H1 (cell line): ENCODE measurements around the gene KIF26B. TPM values are rescaled to one million over a fixed set of nuclear protein-coding genes. Genes with fewer than 3 reads are reported as not detected.

ENCODE experiments used
- CTCF ChIA-PET: fragments of 300-600 bp; sonication (Branson Sonifier 250); formaldehyde crosslinking; loops from one replicate; lab custom pipeline; 2021; ENCODE audit not compliant: partially characterized antibody; lab: Charles Lee
- POLR2A ChIA-PET: fragments of 300-600 bp; sonication (Branson Sonifier 250); formaldehyde crosslinking; loops from one replicate; lab custom pipeline; 2021; ENCODE audit warnings: inconsistent platforms; ENCODE audit not compliant: partially characterized antibody; lab: Charles Lee
- DNase-seq, 2 experiments: peaks; one replicate each; pipeline versions ENCODE4 v3.0.0 to v3.0.0-alpha.2; 2010 to 2022; ENCODE audit warnings: low spot score in 2 of 2, low read depth in 1 of 2, mixed read lengths in 1 of 2
- FAIRE-seq: peaks from 2 replicates; lab custom pipeline; 2011; peaks lifted over from hg19 to GRCh38; lab: Jason Lieb, UNC
- H2AFZ ChIP-seq: 2 replicates; pipeline ENCODE4 v1.8.1; 2012; ENCODE audit warnings: low read length, inconsistent platforms
- H2AK5ac ChIP-seq: 2 replicates; pipeline ENCODE4 v1.6.1; 2013; ENCODE audit warnings: low read depth, low read length
- H2BK120ac ChIP-seq: replicated peaks from 2 replicates; pipeline ENCODE3; 2013; ENCODE audit warnings: low read depth, low read length, inconsistent platforms
- H2BK12ac ChIP-seq: 2 replicates; pipeline ENCODE4 v1.6.1; 2013; ENCODE audit warnings: low read depth, low read length
- H2BK15ac ChIP-seq: 2 replicates; pipeline ENCODE4 v1.6.1; 2013; ENCODE audit warnings: low read length
- H2BK20ac ChIP-seq: 2 replicates; pipeline ENCODE4 v1.6.1; 2013; ENCODE audit warnings: low read length
- H2BK5ac ChIP-seq: 2 replicates; pipeline ENCODE4 v1.6.1; 2013; ENCODE audit warnings: low read depth, low read length
- H3K14ac ChIP-seq: 2 replicates; pipeline ENCODE4 v1.6.1; 2013; ENCODE audit warnings: inconsistent platforms; ENCODE audit not compliant: insufficient read length
- H3K18ac ChIP-seq: 2 replicates; pipeline ENCODE4 v1.6.1; 2013; ENCODE audit warnings: low read length; ENCODE audit errors: extremely low read depth
- H3K23ac ChIP-seq: 2 replicates; pipeline ENCODE4 v1.6.1; 2013; ENCODE audit warnings: inconsistent platforms; ENCODE audit not compliant: insufficient read length
- H3K23me2 ChIP-seq: 2 replicates; pipeline ENCODE4 v1.6.1; 2013; ENCODE audit warnings: low read depth, low read length
- H3K27ac ChIP-seq: 2 replicates; pipeline ENCODE4 v1.6.1; 2011; ENCODE audit warnings: low read depth, low read length, inconsistent platforms
- H3K27me3 ChIP-seq, 4 experiments: replicated peaks in 1 of 4; 1 replicate in 1 of 4; 2 replicates in 3 of 4; pipeline versions ENCODE4 v1.6.1 to v1.8.1; 2011 to 2013; ENCODE audit warnings: low read length in 3 of 4, mild to moderate bottlenecking in 3 of 4, inconsistent platforms in 2 of 4, mixed read lengths in 2 of 4, moderate library complexity in 1 of 4; ENCODE audit not compliant: control insufficient read depth in 3 of 4, insufficient read depth in 3 of 4; ENCODE audit errors: extremely low read depth in 1 of 4
- H3K36me3 ChIP-seq, 4 experiments: 2 replicates each; pipeline versions ENCODE4 v1.6.1 to v1.8.1; 2011 to 2013; ENCODE audit warnings: mild to moderate bottlenecking in 4 of 4, low read length in 3 of 4, moderate library complexity in 2 of 4, control low read depth in 1 of 4, inconsistent platforms in 1 of 4; ENCODE audit not compliant: insufficient read depth in 4 of 4, control insufficient read depth in 2 of 4
- H3K4ac ChIP-seq: replicated peaks from 2 replicates; pipeline ENCODE3; 2013; ENCODE audit warnings: low read length, low read depth, mixed read lengths, inconsistent platforms; ENCODE audit not compliant: insufficient read length
- H3K4me1 ChIP-seq, 4 experiments: replicated peaks in 1 of 4; 1 replicate in 1 of 4; 2 replicates in 3 of 4; pipeline versions ENCODE4 v1.6.1 to v1.8.1; 2011 to 2013; ENCODE audit warnings: low read length in 3 of 4, inconsistent platforms in 2 of 4, mixed read lengths in 1 of 4; ENCODE audit not compliant: insufficient read depth in 4 of 4, control insufficient read depth in 3 of 4
- H3K4me2 ChIP-seq, 2 experiments: 2 replicates each; pipeline versions ENCODE4 v1.6.1 to v1.8.1; 2011 to 2013; ENCODE audit warnings: low read depth in 2 of 2, low read length in 2 of 2, control low read depth in 1 of 2, inconsistent platforms in 1 of 2, mild to moderate bottlenecking in 1 of 2; ENCODE audit not compliant: insufficient read depth in 1 of 2
- H3K4me3 ChIP-seq, 4 experiments: fragments of 200-600, 300-600 bp in 1 of 4; sonication (generic), shearing (Covaris generic), sonication (Bioruptor Twin) in 1 of 4; 2 replicates each; pipeline versions ENCODE4 v1.5.1 to v1.8.1; 2011 to 2016; ENCODE audit warnings: low read length in 4 of 4, low read depth in 3 of 4, control low read depth in 2 of 4, inconsistent platforms in 2 of 4, mild to moderate bottlenecking in 2 of 4, mixed read lengths in 1 of 4, moderate library complexity in 1 of 4; ENCODE audit not compliant: insufficient read depth in 2 of 4; ENCODE audit errors: extremely low read depth in 1 of 4
- H3K56ac ChIP-seq: replicated peaks from 2 replicates; pipeline ENCODE3; 2013; ENCODE audit warnings: low read depth, mild to moderate bottlenecking, mixed read lengths, low read length, inconsistent platforms; ENCODE audit not compliant: insufficient read length
- H3K79me1 ChIP-seq: 2 replicates; pipeline ENCODE4 v1.6.1; 2013; ENCODE audit warnings: low read depth, low read length, control low read depth
- H3K79me2 ChIP-seq, 2 experiments: 2 replicates each; pipeline versions ENCODE4 v1.6.1 to v1.8.1; 2012 to 2013; ENCODE audit warnings: low read length in 2 of 2, mild to moderate bottlenecking in 2 of 2, inconsistent platforms in 1 of 2; ENCODE audit not compliant: insufficient read depth in 2 of 2, control insufficient read depth in 1 of 2
- H3K9ac ChIP-seq, 4 experiments: replicated peaks in 1 of 4; 1 replicate in 1 of 4; 2 replicates in 3 of 4; pipeline versions ENCODE4 v1.6.1 to v1.8.1; 2011 to 2013; ENCODE audit warnings: low read depth in 3 of 4, low read length in 3 of 4, control low read depth in 2 of 4, mild to moderate bottlenecking in 2 of 4, moderate library complexity in 2 of 4, inconsistent platforms in 1 of 4; ENCODE audit errors: extremely low read depth in 1 of 4
- H3K9me3 ChIP-seq, 2 experiments: 2 replicates each; pipeline versions ENCODE4 v1.6.1 to v1.8.1; 2012 to 2013; ENCODE audit warnings: mild to moderate bottlenecking in 2 of 2, moderate library complexity in 2 of 2, control low read depth in 1 of 2, inconsistent platforms in 1 of 2, low read depth in 1 of 2, low read length in 1 of 2, mixed read lengths in 1 of 2; ENCODE audit not compliant: insufficient read depth in 2 of 2
- H4K20me1 ChIP-seq, 2 experiments: replicated peaks in 1 of 2; 2 replicates each; pipeline versions ENCODE3 to v1.8.1; 2011 to 2013; ENCODE audit warnings: inconsistent platforms in 2 of 2, low read length in 2 of 2, mild to moderate bottlenecking in 1 of 2; ENCODE audit not compliant: insufficient read depth in 2 of 2, control insufficient read depth in 1 of 2
- H4K5ac ChIP-seq: 2 replicates; pipeline ENCODE4 v1.6.1; 2013; ENCODE audit warnings: low read length, low read depth, mixed read lengths, inconsistent platforms; ENCODE audit not compliant: insufficient read length
- H4K8ac ChIP-seq: 2 replicates; pipeline ENCODE4 v1.8.0; 2013; ENCODE audit warnings: mild to moderate bottlenecking, moderate library complexity, low read length, inconsistent platforms; ENCODE audit not compliant: insufficient read depth; ENCODE audit errors: extremely low read depth
- H4K91ac ChIP-seq: replicated peaks from 2 replicates; pipeline ENCODE3; 2013; ENCODE audit warnings: low read length, mixed read lengths, inconsistent platforms; ENCODE audit not compliant: insufficient read length
- EGR1 ChIP-seq: IDR thresholded peaks from 2 replicates; pipeline ENCODE4 v1.6.1; 2011; ENCODE audit warnings: low read depth, low read length, borderline replicate concordance
- FOSL1 ChIP-seq: IDR thresholded peaks from 2 replicates; pipeline ENCODE4 v1.6.1; 2011; ENCODE audit warnings: mild to moderate bottlenecking, low read depth, low read length, moderate library complexity; ENCODE audit not compliant: insufficient read depth
- JUND ChIP-seq: IDR thresholded peaks from 2 replicates; pipeline ENCODE4 v1.6.1; 2011; ENCODE audit warnings: mild to moderate bottlenecking, improper control_type of control experiment, low read length
- PHF8 ChIP-seq: fragments of 200-600 bp; sonication (generic); conservative IDR thresholded peaks from 2 replicates; pipeline ENCODE4 v1.7.1; 2012; ENCODE audit warnings: low read depth, mild to moderate bottlenecking, inconsistent platforms, low read length, moderate library complexity
- POLR2A ChIP-seq, 2 experiments: IDR thresholded peaks; 1 replicate in 1 of 2; 2 replicates in 1 of 2; pipeline ENCODE4 v1.6.1; 2011; ENCODE audit warnings: low read depth in 2 of 2, low read length in 2 of 2, mild to moderate bottlenecking in 2 of 2; ENCODE audit errors: control extremely low read depth in 1 of 2
- SUZ12 ChIP-seq: fragments of 200-600 bp; sonication (generic); IDR thresholded peaks from 2 replicates; pipeline ENCODE4 v1.6.1; 2012; ENCODE audit warnings: mild to moderate bottlenecking, inconsistent platforms, low read length, moderate library complexity, mixed read lengths
- WGBS, 2 experiments: shearing (Covaris generic) in 1 of 2; methylation state at CpG; one replicate each; pipeline versions ENCODE4 v1.1.6 to v1.1.7; 2013 to 2015; ENCODE audit warnings: low lambda C conversion rate in 2 of 2, mixed read lengths in 2 of 2, inconsistent platforms in 1 of 2, low coverage in 1 of 2, missing lambda C conversion rate in 1 of 2; ENCODE audit not compliant: insufficient replicate concordance in 2 of 2, insufficient coverage in 1 of 2, insufficient read length in 1 of 2; ENCODE audit errors: extremely low coverage in 1 of 2, missing lambda C conversion rate in 1 of 2; 5-methylcytosine and 5-hydroxymethylcytosine counted together
- polyA plus RNA-seq, 7 experiments: library from polyadenylated mRNA; depleted of rRNA in 3 of 7; stranded (reverse) in 5 of 7; unstranded in 2 of 7; fragments of >200 nt in 5 of 7; fragments of 200-250 nt in 2 of 7; gene quantifications; 1 replicate in 5 of 7; 2 replicates in 1 of 7; 4 replicates in 1 of 7; pipeline versions ENCODE4 v1.2.1 to v1.2.3, GENCODE V29; 2011 to 2013; ENCODE audit warnings: missing spikeins in 2 of 7, mixed read lengths in 2 of 7
- total RNA-seq: library from RNA; stranded (reverse); fragmentation: NEBNext Ultra II Directional; extraction: Animal tissue kit (Norgen Biotek cat#: 25700); gene quantifications from 2 replicates; pipeline ENCODE4 v1.2.1, GENCODE V29; 2021
- TF ChIP-seq, protein P1 (sequence below): IDR thresholded peaks from 2 replicates; pipeline ENCODE4 v1.6.1; 2012; ENCODE audit warnings: low read length, inconsistent platforms

Gene KIF26B
- total and polyA plus RNA-seq, 2 of the 8 experiments (the other 6 are each of a cell fraction or from before 2014, with no cell fraction given), result 0.06 to 0.28 TPM

DNA sequence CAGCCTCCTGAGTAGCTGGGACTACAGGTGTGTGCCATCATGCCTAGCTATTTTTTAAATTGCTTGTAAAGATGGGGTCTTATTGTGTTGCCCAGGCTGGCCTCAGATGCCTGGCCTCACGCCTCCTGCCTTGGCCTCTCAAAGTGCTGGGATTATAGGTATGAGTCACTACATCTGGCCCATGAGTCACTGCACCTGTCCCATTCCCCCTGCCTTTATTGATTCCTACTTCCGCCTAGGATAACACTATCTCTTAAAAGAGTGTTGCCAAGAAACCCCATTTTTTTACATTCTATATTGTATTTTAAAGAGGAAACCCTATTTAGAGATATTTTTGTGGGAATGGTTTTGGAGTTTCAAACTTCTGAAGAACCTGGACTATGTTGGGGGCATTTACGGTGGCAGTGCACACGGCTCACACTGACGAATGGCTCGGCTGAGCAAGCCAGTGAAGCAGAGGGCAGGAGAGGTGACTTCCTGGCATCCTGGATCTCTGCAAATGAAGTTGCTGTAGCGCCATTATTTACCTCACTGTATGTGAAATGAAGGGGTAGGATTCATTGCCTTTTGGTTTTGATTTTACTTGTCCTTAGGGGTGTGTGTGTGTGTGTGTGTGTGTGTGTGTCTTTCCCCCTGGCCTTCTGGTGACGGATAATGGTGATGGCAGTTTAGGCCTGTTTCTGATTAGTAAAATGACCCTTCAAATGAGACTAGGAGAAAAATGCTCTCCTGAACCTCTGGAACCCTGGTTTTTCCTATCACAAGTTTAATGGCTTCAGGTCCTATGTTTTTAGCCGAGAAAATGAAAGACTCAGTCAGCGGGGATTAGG is 22.5 kb downstream of the KIF26B start:
- Histone ChIP-seq H3K9ac (no peak overlapping the region), H4K20me1 (no peaks in the 10 kb centered on the region), H3K79me1 (no peaks in the 10 kb centered on the region), H2BK15ac (no peak overlapping the region), H3K18ac (no peak overlapping the region), H2BK5ac (no peak overlapping the region), H3K9me3 (no peaks in the 10 kb centered on the region), H2AFZ (no peak overlapping the region), H3K36me3 (no peaks in the 10 kb centered on the region), H3K14ac (no peak overlapping the region), H4K91ac (no peak overlapping the region), H4K8ac (no peak overlapping the region), H3K79me2 (no peaks in the 10 kb centered on the region), H2AK5ac (no peak overlapping the region), H2BK120ac (no peak overlapping the region), H4K5ac (no peak overlapping the region), H2BK20ac (no peak overlapping the region), H3K56ac (no peak overlapping the region), H3K4me3 (no peak overlapping the region), H3K27ac (no peak overlapping the region), H3K27me3 (no peaks in the 10 kb centered on the region), H3K23ac (no peak overlapping the region), H2BK12ac (no peak overlapping the region), H3K4ac (no peak overlapping the region), H3K4me1 (peaks cover 5 to 7% (median 6%) of the 10 kb centered on the region in 4 experiments; a peak in 6 of 7 replicates), H3K4me2 (no peak overlapping the region), H3K23me2 (no peaks in the 10 kb centered on the region)
- FAIRE-seq (no peak), DNase-seq (no peak)
- no peak for TF ChIP-seq PHF8
- TF ChIP-seq FOSL1, result no peak
- TF ChIP-seq SUZ12, result no peak
- TF ChIP-seq POLR2A (IDR thresholded peaks at IDR 0.05; ENCODE audit: control extremely low read depth in 1 of 2, low read depth in 2 of 2, low read length in 2 of 2), result no peak
- TF ChIP-seq JUND, result 0 out of 2 replicates have a peak, but pooled peaks have one; percentile 7
- TF ChIP-seq, protein P1, sequence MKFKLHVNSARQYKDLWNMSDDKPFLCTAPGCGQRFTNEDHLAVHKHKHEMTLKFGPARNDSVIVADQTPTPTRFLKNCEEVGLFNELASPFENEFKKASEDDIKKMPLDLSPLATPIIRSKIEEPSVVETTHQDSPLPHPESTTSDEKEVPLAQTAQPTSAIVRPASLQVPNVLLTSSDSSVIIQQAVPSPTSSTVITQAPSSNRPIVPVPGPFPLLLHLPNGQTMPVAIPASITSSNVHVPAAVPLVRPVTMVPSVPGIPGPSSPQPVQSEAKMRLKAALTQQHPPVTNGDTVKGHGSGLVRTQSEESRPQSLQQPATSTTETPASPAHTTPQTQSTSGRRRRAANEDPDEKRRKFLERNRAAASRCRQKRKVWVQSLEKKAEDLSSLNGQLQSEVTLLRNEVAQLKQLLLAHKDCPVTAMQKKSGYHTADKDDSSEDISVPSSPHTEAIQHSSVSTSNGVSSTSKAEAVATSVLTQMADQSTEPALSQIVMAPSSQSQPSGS, result no peak
- no peak for TF ChIP-seq EGR1
- WGBS, 2 experiments, result 92 to 100% methylated on average over 1 to 10 of the region's 10 CpGs
- ChIA-PET CTCF (interaction anchor here (1.1 kb wide), 1 partner anchor 21 kb away, joined by 3 read pairs; no protein-coding TSS in a partner anchor), POLR2A (no interaction called here)
